Cardiac septum (tissue), 1 donor: ENCODE results near the gene ARHGEF28. TPM values are rescaled to one million over a fixed set of nuclear protein-coding genes. Genes with fewer than 3 reads are reported as not detected.

Source experiments
- DNase-seq: peaks from one replicate; pipeline ENCODE4 v3.0.0-alpha.2; 2020; ENCODE audit warnings: low spot score
- intact Hi-C: fragments of 100-400 bp; cut with DNase I; formaldehyde crosslinking; loops from one replicate; pipeline ENCODE4 v1.14.0; 2022
- total RNA-seq: library from RNA; stranded (reverse); fragmentation: NEBNext Ultra II Directional; extraction: Animal tissue kit (Norgen Biotek cat#: 25700); gene quantifications from one replicate; pipeline ENCODE4 v1.2.1, GENCODE V29; 2021
- donor health status: DM: no; HTN: no; CAD: no.

ARHGEF28 gene
- total RNA-seq, 1 donor from 2014 or later, result 1.8 TPM

- intact Hi-C loops, result loop anchor here (1.0 to 10.0 kb wide), 3 partner anchors 132 to 745 kb away; no protein-coding TSS in a partner anchor
- no peak for DNase-seq
Measured at GRCh38 chr5:73903169-73903568, 277.2 kb downstream of the ARHGEF28 start.

GRCh38 chr5:73906277-73906676, 280.3 kb downstream of the ARHGEF28 start:
- intact Hi-C loops, result loop anchor here (5.0 to 10.0 kb wide), 3 partner anchors 129 to 1016 kb away; no protein-coding TSS in a partner anchor

GRCh38 chr5:73907164-73907563, 281.2 kb downstream of the ARHGEF28 start:
- intact Hi-C loops, result loop anchor here (5.0 to 10.0 kb wide), 3 partner anchors 128 to 1015 kb away; no protein-coding TSS in a partner anchor
- no peak for DNase-seq

More at GRCh38 chr5:73906277-73906676, 280.3 kb downstream of the ARHGEF28 start:
- DNase-seq, result no peak

- intact Hi-C loops, result loop anchor here (5.0 to 10.0 kb wide), 3 partner anchors 126 to 1014 kb away; no protein-coding TSS in a partner anchor
- no peak for DNase-seq
Measured at GRCh38 chr5:73908395-73908794, 282.4 kb downstream of the ARHGEF28 start.

- DNase-seq, result no peak
- intact Hi-C loops, result loop anchor here (5.0 to 10.0 kb wide), 3 partner anchors 126 to 1013 kb away; no protein-coding TSS in a partner anchor
Measured at GRCh38 chr5:73908846-73909245, 282.9 kb downstream of the ARHGEF28 start.

GRCh38 chr5:73909474-73909873, 283.5 kb downstream of the ARHGEF28 start:
- DNase-seq, result no peak
- intact Hi-C loops, result loop anchor here (5.0 to 10.0 kb wide), 3 partner anchors 125 to 1013 kb away; no protein-coding TSS in a partner anchor

GRCh38 chr5:73911761-73912393, 285.9 kb downstream of the ARHGEF28 start:
- intact Hi-C loops, result no loop called here
- DNase-seq, result no peak

- intact Hi-C loops, result no loop called here
- DNase-seq, result no peak
Measured at GRCh38 chr5:73912821-73913271, 286.9 kb downstream of the ARHGEF28 start.

GRCh38 chr5:73913971-73914370, 288.0 kb downstream of the ARHGEF28 start:
- intact Hi-C loops, result no loop called here

GRCh38 chr5:73915345-73915744, 289.3 kb downstream of the ARHGEF28 start:
- intact Hi-C loops, result no loop called here
- DNase-seq, result no peak

More at GRCh38 chr5:73913971-73914370, 288.0 kb downstream of the ARHGEF28 start:
- DNase-seq, result no peak

- intact Hi-C loops, result no loop called here
- DNase-seq, result no peak
Measured at GRCh38 chr5:73917433-73917832, 291.4 kb downstream of the ARHGEF28 start.

- intact Hi-C loops, result no loop called here
- no peak for DNase-seq
Measured at GRCh38 chr5:73917891-73918290, 291.9 kb downstream of the ARHGEF28 start.

- intact Hi-C loops, result no loop called here
- no peak for DNase-seq
Measured at GRCh38 chr5:73918791-73919221, 292.8 kb downstream of the ARHGEF28 start.

- intact Hi-C loops, result no loop called here
- no peak for DNase-seq
Measured at GRCh38 chr5:73921741-73922140, 295.7 kb downstream of the ARHGEF28 start.

- no peak for DNase-seq
- intact Hi-C loops, result no loop called here
Measured at GRCh38 chr5:73922224-73922623, 296.2 kb downstream of the ARHGEF28 start.

- intact Hi-C loops, result no loop called here
- no peak for DNase-seq
Measured at GRCh38 chr5:73922875-73923557, 297.0 kb downstream of the ARHGEF28 start.

- intact Hi-C loops, result no loop called here
- no peak for DNase-seq
Measured at GRCh38 chr5:73928476-73929070, 302.6 kb downstream of the ARHGEF28 start.

- intact Hi-C loops, result no loop called here
- DNase-seq, result no peak
Measured at GRCh38 chr5:73935719-73936118, 309.7 kb downstream of the ARHGEF28 start.

- intact Hi-C loops, result no loop called here
- DNase-seq, result no peak
Measured at GRCh38 chr5:73938280-73938937, 312.4 kb downstream of the ARHGEF28 start.

GRCh38 chr5:73938938-73939320, 312.9 kb downstream of the ARHGEF28 start:
- intact Hi-C loops, result no loop called here

More at GRCh38 chr5:73938938-73939320, 312.9 kb downstream of the ARHGEF28 start:
- DNase-seq, result no peak
